GM18951 (cell line): ENCODE measurements around the gene PRLR.

Experiments used
- POLR2A ChIP-seq: IDR thresholded peaks from 4 replicates; pipeline ENCODE4 v1.6.1; 2011; ENCODE audit warnings: mild to moderate bottlenecking; ENCODE audit not compliant: insufficient read length, insufficient read depth; ENCODE audit errors: extremely low read depth
- in situ Hi-C: fragments of 300-500 bp; cut with MboI; formaldehyde crosslinking; loops from one replicate; pipeline ENCODE4 v1.12.0; 2022; ENCODE audit warnings: low sequenced_read_pairs, mixed read lengths, inconsistent platforms; ENCODE audit not compliant: unreplicated experiment

PRLR gene

GRCh38 chr5:35082530-35082929 lies 147.8 kb downstream of the PRLR start:
- in situ Hi-C loops: loop anchor here (25.0 kb wide), 1 partner anchor 830 kb away; no protein-coding TSS in a partner anchor

GRCh38 chr5:35081134-35081533 lies 149.2 kb downstream of the PRLR start:
- TF ChIP-seq POLR2A: no peak
- in situ Hi-C loops: loop anchor here (25.0 kb wide), 1 partner anchor 831 kb away; no protein-coding TSS in a partner anchor

More at GRCh38 chr5:35082530-35082929, 147.8 kb downstream of the PRLR start:
- no peak for TF ChIP-seq POLR2A

- no peak for TF ChIP-seq POLR2A
- in situ Hi-C loops: no loop called here
Measured at GRCh38 chr5:35073160-35073559, 157.1 kb downstream of the PRLR start.

GRCh38 chr5:35069188-35069587 lies 161.1 kb downstream of the PRLR start:
- TF ChIP-seq POLR2A: no peak
- in situ Hi-C loops: no loop called here

GRCh38 chr5:35067985-35068384 lies 162.3 kb downstream of the PRLR start:
- in situ Hi-C loops: no loop called here
- no peak for TF ChIP-seq POLR2A

GRCh38 chr5:35066260-35066795 lies 164.0 kb downstream of the PRLR start:
- in situ Hi-C loops: no loop called here
- no peak for TF ChIP-seq POLR2A

GRCh38 chr5:35063414-35063813 lies 166.9 kb downstream of the PRLR start:
- TF ChIP-seq POLR2A: no peak
- in situ Hi-C loops: no loop called here

- in situ Hi-C loops: no loop called here
- TF ChIP-seq POLR2A: no peak
Measured at GRCh38 chr5:35061211-35061770, 169.0 kb downstream of the PRLR start.

GRCh38 chr5:35060236-35060635 lies 170.1 kb downstream of the PRLR start:
- in situ Hi-C loops: no loop called here
- TF ChIP-seq POLR2A: no peak

- no peak for TF ChIP-seq POLR2A
- in situ Hi-C loops: no loop called here
Measured at GRCh38 chr5:35059251-35059650, 171.0 kb downstream of the PRLR start.

GRCh38 chr5:35058374-35058788 lies 171.9 kb downstream of the PRLR start:
- no peak for TF ChIP-seq POLR2A
- in situ Hi-C loops: no loop called here

- no peak for TF ChIP-seq POLR2A
- in situ Hi-C loops: no loop called here
Measured at GRCh38 chr5:35056686-35057085, 173.6 kb downstream of the PRLR start.

GRCh38 chr5:35052838-35053237 lies 177.4 kb downstream of the PRLR start:
- TF ChIP-seq POLR2A: no peak
- in situ Hi-C loops: no loop called here

- no peak for TF ChIP-seq POLR2A
- in situ Hi-C loops: no loop called here
Measured at GRCh38 chr5:35050541-35051126, 179.7 kb downstream of the PRLR start.
